Activated T-helper 1 cell treated with Interleukin-2 at 50 U/mL for 16 hours (primary cell): ENCODE results near the gene LRRC74B.

Experiments
- DNase-seq: peaks from one replicate; pipeline ENCODE4 v3.0.0-alpha.2; 2020; ENCODE audit warnings: low read depth

The LRRC74B gene

DNA sequence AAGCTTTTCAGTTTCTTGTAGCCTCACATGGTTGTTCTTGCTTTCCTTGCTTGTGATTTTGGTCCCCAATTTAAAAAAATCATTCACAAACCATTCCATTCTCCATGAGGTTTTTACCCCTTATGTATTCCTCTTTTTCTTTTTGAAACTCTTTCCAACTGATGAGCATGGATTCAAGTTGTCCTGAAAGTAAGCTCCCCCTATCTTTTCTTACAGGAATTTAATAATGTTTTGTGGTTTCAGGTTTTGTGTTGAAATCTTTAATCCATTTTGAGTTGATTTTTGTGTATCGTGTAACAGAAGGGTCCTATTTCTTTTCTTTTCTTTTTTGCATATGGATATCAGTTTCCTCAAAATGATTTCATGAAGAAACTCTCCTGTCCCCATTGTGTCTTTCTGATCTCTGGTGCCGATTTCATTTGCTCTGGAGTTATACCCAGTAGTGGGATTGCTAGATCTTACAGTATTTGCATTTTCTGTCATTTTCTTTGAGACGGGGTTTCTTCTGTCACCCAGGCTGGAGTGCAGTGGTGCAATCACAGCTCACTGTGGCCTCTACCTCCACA is 58.5 kb downstream of the LRRC74B start:
- DNase-seq, result no peak

DNA sequence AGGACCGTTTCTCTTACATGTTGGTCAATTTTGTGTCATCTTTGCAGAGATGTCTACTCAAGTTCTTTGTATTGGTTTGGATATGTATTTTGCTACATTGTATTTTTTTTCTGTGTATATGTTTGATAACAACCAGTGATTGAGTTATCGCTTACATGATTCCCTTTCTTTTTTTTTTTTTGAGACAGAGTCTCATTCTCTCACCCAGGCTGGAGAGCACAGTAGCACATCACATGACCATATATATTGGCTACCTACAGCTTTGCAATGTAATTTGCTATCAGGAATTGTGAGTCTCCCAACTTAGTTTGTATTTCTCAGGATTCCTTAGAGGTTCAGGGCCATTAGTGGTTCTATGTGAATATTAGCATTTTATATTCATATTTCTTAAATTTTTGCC is 59.5 kb downstream of the LRRC74B start:
- no peak for DNase-seq

DNA sequence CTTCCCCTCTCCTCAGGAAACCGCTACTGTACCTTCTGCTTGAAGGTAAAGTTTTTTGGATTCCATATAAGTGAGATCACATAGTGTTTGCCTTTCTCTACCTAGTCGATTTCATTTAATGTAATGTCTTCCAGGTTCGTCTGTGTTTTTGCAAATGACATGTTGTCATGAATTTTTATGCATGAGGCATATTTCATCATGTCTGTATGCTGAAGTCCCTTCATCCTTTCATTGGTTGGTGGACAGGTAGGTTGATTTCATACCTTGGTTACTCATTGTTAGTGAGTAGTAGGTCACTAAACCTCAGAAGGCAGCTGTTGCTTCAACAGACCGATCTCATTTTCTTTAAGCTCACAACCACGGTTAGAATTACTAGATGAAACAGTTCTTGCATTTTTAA is 60.3 kb downstream of the LRRC74B start:
- no peak for DNase-seq

DNA sequence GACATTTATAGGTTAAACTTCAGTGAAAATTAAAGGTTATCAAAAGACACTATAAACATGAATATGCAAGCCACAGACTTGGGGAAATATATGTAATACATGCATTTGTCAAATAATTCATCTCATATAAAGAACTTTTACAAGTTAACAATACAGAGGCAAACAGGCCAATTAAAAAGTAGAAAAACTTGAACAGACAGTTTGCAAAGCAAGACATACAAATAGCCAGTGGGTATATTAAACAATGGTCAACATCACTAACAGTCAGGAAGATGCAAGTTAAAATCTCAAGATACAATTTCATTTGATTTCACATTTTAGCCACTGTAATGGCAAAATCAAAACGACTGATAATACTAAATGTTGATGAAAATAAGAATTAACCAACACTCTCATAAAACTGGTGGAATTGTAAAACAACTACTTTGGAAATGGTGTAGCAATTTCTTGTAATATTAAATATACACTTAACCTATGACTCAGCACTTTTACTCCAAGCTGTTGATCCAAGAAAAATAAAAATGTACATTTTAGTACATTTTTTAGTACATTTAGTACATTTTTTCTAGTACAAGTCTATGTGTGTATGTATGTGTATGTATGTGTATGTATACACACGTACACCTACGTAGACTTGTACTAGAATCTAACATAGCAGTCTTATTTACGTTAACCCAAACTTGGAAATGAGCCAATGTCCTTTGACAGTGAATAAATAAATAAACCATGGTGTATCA is 62.8 kb downstream of the LRRC74B start:
- DNase-seq, result no peak
